Astrocyte (in vitro differentiated cells and primary cell): ENCODE results near the gene EXOC4.

Source experiments
- CTCF ChIP-seq: IDR thresholded peaks from 2 replicates; pipeline ENCODE4 v1.5.1; 2011; ENCODE audit warnings: low read depth, mild to moderate bottlenecking, inconsistent platforms, low read length, moderate library complexity; ENCODE audit not compliant: insufficient read depth
- EZH2 ChIP-seq: IDR thresholded peaks from 2 replicates; pipeline ENCODE4 v1.6.1; 2012; ENCODE audit warnings: mild to moderate bottlenecking, low read length, inconsistent platforms; ENCODE audit not compliant: insufficient read depth

GRCh38 chr7:133730360-133730759 lies 477.5 kb downstream of the EXOC4 start:
- TF ChIP-seq CTCF = no peak
- TF ChIP-seq EZH2 = no peak
